ENCODE data around the gene ZBTB20.
"Not testable (repeated sequence)": the region's sequence is repeated elsewhere in the genome, so short reads cannot be mapped to it uniquely, and the experiment has no call there.

The ZBTB20 gene

GRCh38 chr3:114823061-114823460, 324.0 kb downstream of the ZBTB20 start:
- DNase-seq, result peak; percentile 20

- no peak for DNase-seq
Observed at GRCh38 chr3:114816052-114816451, 331.0 kb downstream of the ZBTB20 start.

GRCh38 chr3:114812541-114813238, 334.4 kb downstream of the ZBTB20 start:
- DNase-seq, result not testable (repeated sequence)

- DNase-seq, result no peak
Observed at GRCh38 chr3:114809668-114810413, 337.2 kb downstream of the ZBTB20 start.

GRCh38 chr3:114804099-114804498, 343.0 kb downstream of the ZBTB20 start:
- no peak for DNase-seq

- no peak for DNase-seq
Observed at GRCh38 chr3:114803042-114803695, 343.9 kb downstream of the ZBTB20 start.

- DNase-seq, result no peak
Observed at GRCh38 chr3:114800272-114801031, 346.6 kb downstream of the ZBTB20 start.

- no peak for DNase-seq
Observed at GRCh38 chr3:114799816-114800215, 347.3 kb downstream of the ZBTB20 start.

- no peak for DNase-seq
Observed at GRCh38 chr3:114796796-114797195, 350.3 kb downstream of the ZBTB20 start.

- no peak for DNase-seq
Observed at GRCh38 chr3:114794894-114795630, 352.0 kb downstream of the ZBTB20 start.

GRCh38 chr3:114792159-114792918, 354.7 kb downstream of the ZBTB20 start:
- DNase-seq, result no peak

- no peak for DNase-seq
Observed at GRCh38 chr3:114790752-114791151, 356.3 kb downstream of the ZBTB20 start.

GRCh38 chr3:114789803-114790202, 357.3 kb downstream of the ZBTB20 start:
- DNase-seq, result no peak

GRCh38 chr3:114775395-114775794, 371.7 kb downstream of the ZBTB20 start:
- DNase-seq, result no peak

GRCh38 chr3:114770874-114771273, 376.2 kb downstream of the ZBTB20 start:
- no peak for DNase-seq

- no peak for DNase-seq
Observed at GRCh38 chr3:114764056-114764492, 383.0 kb downstream of the ZBTB20 start.

- no peak for DNase-seq
Observed at GRCh38 chr3:114762144-114762543, 384.9 kb downstream of the ZBTB20 start.

- DNase-seq, result no peak
Observed at GRCh38 chr3:114760679-114761078, 386.4 kb downstream of the ZBTB20 start.

GRCh38 chr3:114758831-114759699, 388.0 kb downstream of the ZBTB20 start:
- no peak for DNase-seq

GRCh38 chr3:114756506-114757279, 390.4 kb downstream of the ZBTB20 start:
- DNase-seq, result no peak
